IMR-90 (cell line): ENCODE data around the gene IFNA16.

Experiments
- CTCF ChIP-seq: conservative IDR thresholded peaks from 2 replicates; pipeline ENCODE4 v1.5.1; 2012; ENCODE audit warnings: mild to moderate bottlenecking, low read depth, low read length, improper control_type of control experiment
- ELK1 ChIP-seq: fragments of 150-350 bp; IDR thresholded peaks from 2 replicates; pipeline ENCODE4 v1.6.1; 2016; ENCODE audit warnings: low read depth, mild to moderate bottlenecking, low read length, moderate library complexity, borderline replicate concordance
- MXI1 ChIP-seq: IDR thresholded peaks from 2 replicates; pipeline ENCODE4 v1.6.1; 2012; ENCODE audit warnings: low read depth, mild to moderate bottlenecking, low read length, moderate library complexity, borderline replicate concordance
- POLR2A ChIP-seq: IDR thresholded peaks from 2 replicates; pipeline ENCODE4 v1.6.1; 2012; ENCODE audit warnings: mild to moderate bottlenecking, low read depth, low read length
- RAD21 ChIP-seq: IDR thresholded peaks from 2 replicates; pipeline ENCODE4 v1.6.1; 2012; ENCODE audit warnings: low read length, improper control_type of control experiment
- RCOR1 ChIP-seq: IDR thresholded peaks from 2 replicates; pipeline ENCODE4 v1.6.1; 2012; ENCODE audit warnings: mild to moderate bottlenecking, low read length, improper control_type of control experiment; ENCODE audit not compliant: insufficient replicate concordance
- RFX5 ChIP-seq: IDR thresholded peaks from 2 replicates; pipeline ENCODE4 v1.8.0; 2012; ENCODE audit warnings: low read depth, mild to moderate bottlenecking, low read length, moderate library complexity

- TF ChIP-seq RAD21 (no peak), POLR2A (no peak), CTCF (no peak), RFX5 (no peak), RCOR1 (no peak), ELK1 (no peak), MXI1 (no peak)
Observed at GRCh38 chr9:21234153-21234687, 17.1 kb upstream of the IFNA16 start.
